WTC11 (cell line): ENCODE data around the gene TMEM217. TPM values are rescaled to one million over a fixed set of nuclear protein-coding genes. Genes with fewer than 3 reads are reported as not detected.
A peak's percentile ranks its signal among the peaks of the same experiment; 100 is the strongest.

Experiments
- ATAC-seq: fragments of 200-7000 bp; cut with Tn5 transposase; 2 replicates; pipeline ENCODE4 v1.10.0; 2021; ENCODE audit warnings: mild to moderate bottlenecking, moderate library complexity
- CTCF ChIA-PET: fragments of 300-600 bp; sonication (Branson Sonifier 250); formaldehyde crosslinking; loops from one replicate; lab custom pipeline; 2021; ENCODE audit warnings: antibody characterized with exemption; lab: Charles Lee
- POLR2A ChIA-PET: fragments of 350-600 bp; sonication (Branson Sonifier 250); formaldehyde crosslinking; loops from one replicate; lab custom pipeline; 2021; ENCODE audit warnings: antibody characterized with exemption; lab: Charles Lee
- DNase-seq: peaks from one replicate; pipeline ENCODE4 v3.0.0; 2021; ENCODE audit warnings: low spot score
- H3K27ac Mint-ChIP-seq: 2 replicates; pipeline ENCODE4 v1.8.0; 2021; ENCODE audit warnings: mixed read lengths
- H3K27me3 Mint-ChIP-seq: 2 replicates; pipeline ENCODE4 v1.8.0; 2021; ENCODE audit warnings: low read depth, mild to moderate bottlenecking, moderate library complexity, mixed read lengths
- H3K36me3 Mint-ChIP-seq: 2 replicates; pipeline ENCODE4 v1.8.0; 2021; ENCODE audit warnings: mixed read lengths
- H3K4me1 Mint-ChIP-seq: 2 replicates; pipeline ENCODE4 v1.8.0; 2022; ENCODE audit warnings: mixed read lengths
- H3K4me3 Mint-ChIP-seq: 2 replicates; pipeline ENCODE4 v1.8.0; 2021; ENCODE audit warnings: mild to moderate bottlenecking, moderate library complexity, mixed read lengths
- H3K9me3 Mint-ChIP-seq: 2 replicates; pipeline ENCODE4 v1.8.0; 2021; ENCODE audit warnings: mixed read lengths
- CTCF ChIP-seq: fragments of 200-600 bp; IDR thresholded peaks from 2 replicates; pipeline ENCODE4 v1.8.0; 2022; ENCODE audit warnings: antibody characterized with exemption
- FOXJ3 ChIP-seq: sonication (generic); formaldehyde crosslinking; IDR thresholded peaks from 2 replicates; pipeline ENCODE4 v1.9.0; 2021; ENCODE audit warnings: missing genetic modification reagents, mild to moderate bottlenecking, borderline replicate concordance
- FOXP1 ChIP-seq: sonication (generic); formaldehyde crosslinking; IDR thresholded peaks from 2 replicates; pipeline ENCODE4 v1.8.0; 2022; ENCODE audit warnings: missing genetic modification reagents, mild to moderate bottlenecking, moderate library complexity, borderline replicate concordance
- GABPB1 ChIP-seq: sonication (generic); formaldehyde crosslinking; IDR thresholded peaks from 2 replicates; pipeline ENCODE4 v1.8.1; 2023; ENCODE audit warnings: mild to moderate bottlenecking, missing genetic modification reagents
- HMGA2 ChIP-seq: fragments of 250-450 bp; sonication (Bioruptor Pico); IDR thresholded peaks from 2 replicates; pipeline ENCODE4 v1.4.0; 2021; ENCODE audit warnings: mild to moderate bottlenecking, moderate library complexity
- MAX ChIP-seq: sonication (generic); formaldehyde crosslinking; IDR thresholded peaks from 2 replicates; pipeline ENCODE4 v1.8.0; 2022; ENCODE audit warnings: mild to moderate bottlenecking, missing genetic modification reagents
- NR3C1 ChIP-seq: sonication (generic); formaldehyde crosslinking; conservative IDR thresholded peaks from 2 replicates; pipeline ENCODE4 v1.8.1; 2023; ENCODE audit warnings: low read depth, mild to moderate bottlenecking, missing genetic modification reagents
- OVOL2 ChIP-seq: fragments of 250-450 bp; sonication (Bioruptor Pico); IDR thresholded peaks from 2 replicates; pipeline ENCODE4 v1.9.0; 2021; ENCODE audit warnings: mild to moderate bottlenecking, borderline replicate concordance
- RORB ChIP-seq: fragments of 250-450 bp; sonication (Bioruptor Pico); IDR thresholded peaks from 2 replicates; pipeline ENCODE4 v1.9.0; 2021; ENCODE audit warnings: mild to moderate bottlenecking
- TEAD1 ChIP-seq: sonication (generic); formaldehyde crosslinking; IDR thresholded peaks from 2 replicates; pipeline ENCODE4 v1.8.0; 2022; ENCODE audit warnings: mild to moderate bottlenecking, missing genetic modification reagents
- ZNF396 ChIP-seq: fragments of 250-450 bp; sonication (Bioruptor Pico); IDR thresholded peaks from 2 replicates; pipeline ENCODE4 v1.8.0; 2021; ENCODE audit warnings: mild to moderate bottlenecking, moderate library complexity, borderline replicate concordance
- ZNF425 ChIP-seq: fragments of 250-450 bp; sonication (Bioruptor Pico); conservative IDR thresholded peaks from 2 replicates; pipeline ENCODE4 v1.9.0; 2021; ENCODE audit warnings: mild to moderate bottlenecking
- total RNA-seq: library from RNA; stranded (reverse); gene quantifications from 3 replicates; pipeline ENCODE4 v1.2.3, GENCODE V29; 2021
- TF ChIP-seq, protein P1 (sequence below): sonication (generic); formaldehyde crosslinking; IDR thresholded peaks from 2 replicates; pipeline ENCODE4 v1.8.1; 2023; ENCODE audit warnings: mild to moderate bottlenecking, missing genetic modification reagents, moderate library complexity
- TF ChIP-seq, protein P2 (sequence below): sonication (generic); formaldehyde crosslinking; IDR thresholded peaks from 2 replicates; pipeline ENCODE4 v1.8.1; 2022; ENCODE audit warnings: mild to moderate bottlenecking, missing genetic modification reagents, moderate library complexity, borderline replicate concordance
- TF ChIP-seq, protein P3 (sequence below): fragments of 250-450 bp; sonication (Bioruptor Pico); IDR thresholded peaks from 2 replicates; pipeline ENCODE4 v1.9.0; 2021; ENCODE audit warnings: mild to moderate bottlenecking
- TF ChIP-seq, protein P4 (sequence below): sonication (generic); formaldehyde crosslinking; IDR thresholded peaks from 2 replicates; pipeline ENCODE4 v1.8.0; 2022; ENCODE audit warnings: mild to moderate bottlenecking, missing genetic modification reagents

TMEM217 gene
- total RNA-seq, 1 experiment from 2014 or later = 0.61 TPM

DNA sequence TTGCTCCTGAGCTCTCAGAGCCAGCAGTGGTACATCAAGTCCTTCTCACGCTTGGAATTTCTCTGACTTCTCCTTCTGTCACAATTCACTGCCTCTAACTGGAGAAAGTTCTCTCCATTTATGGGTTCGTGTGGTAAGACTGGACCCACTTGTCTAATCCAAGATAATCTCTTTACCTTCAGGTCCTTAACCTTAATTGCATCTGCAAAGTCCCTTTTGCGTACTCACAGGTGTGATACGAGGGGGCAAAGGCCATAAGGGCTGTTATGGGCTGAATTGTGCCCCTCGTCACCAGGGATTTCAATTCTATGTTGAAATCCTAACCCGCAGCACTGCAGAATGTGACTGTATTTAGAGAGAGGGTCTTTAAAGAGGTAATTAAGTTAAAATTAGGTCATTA lies 27.8 kb downstream of the TMEM217 start:
- TF ChIP-seq FOXJ3 (CRISPR knock-in tag) (no peak), GABPB1 (CRISPR knock-in tag) (no peak), NR3C1 (CRISPR knock-in tag) (no peak), MAX (CRISPR knock-in tag) (no peak), OVOL2 (CRISPR knock-in tag) (no peak), ZNF396 (CRISPR knock-in tag) (no peak), ZNF425 (CRISPR knock-in tag) (no peak), RORB (CRISPR knock-in tag) (no peak), HMGA2 (CRISPR knock-in tag) (no peak), TEAD1 (CRISPR knock-in tag) (no peak), FOXP1 (no peak)
- TF ChIP-seq, protein P1, sequence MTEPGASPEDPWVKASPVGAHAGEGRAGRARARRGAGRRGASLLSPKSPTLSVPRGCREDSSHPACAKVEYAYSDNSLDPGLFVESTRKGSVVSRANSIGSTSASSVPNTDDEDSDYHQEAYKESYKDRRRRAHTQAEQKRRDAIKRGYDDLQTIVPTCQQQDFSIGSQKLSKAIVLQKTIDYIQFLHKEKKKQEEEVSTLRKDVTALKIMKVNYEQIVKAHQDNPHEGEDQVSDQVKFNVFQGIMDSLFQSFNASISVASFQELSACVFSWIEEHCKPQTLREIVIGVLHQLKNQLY = no peak
- TF ChIP-seq, protein P2, sequence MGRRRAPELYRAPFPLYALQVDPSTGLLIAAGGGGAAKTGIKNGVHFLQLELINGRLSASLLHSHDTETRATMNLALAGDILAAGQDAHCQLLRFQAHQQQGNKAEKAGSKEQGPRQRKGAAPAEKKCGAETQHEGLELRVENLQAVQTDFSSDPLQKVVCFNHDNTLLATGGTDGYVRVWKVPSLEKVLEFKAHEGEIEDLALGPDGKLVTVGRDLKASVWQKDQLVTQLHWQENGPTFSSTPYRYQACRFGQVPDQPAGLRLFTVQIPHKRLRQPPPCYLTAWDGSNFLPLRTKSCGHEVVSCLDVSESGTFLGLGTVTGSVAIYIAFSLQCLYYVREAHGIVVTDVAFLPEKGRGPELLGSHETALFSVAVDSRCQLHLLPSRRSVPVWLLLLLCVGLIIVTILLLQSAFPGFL = no peak
- TF ChIP-seq, protein P3, sequence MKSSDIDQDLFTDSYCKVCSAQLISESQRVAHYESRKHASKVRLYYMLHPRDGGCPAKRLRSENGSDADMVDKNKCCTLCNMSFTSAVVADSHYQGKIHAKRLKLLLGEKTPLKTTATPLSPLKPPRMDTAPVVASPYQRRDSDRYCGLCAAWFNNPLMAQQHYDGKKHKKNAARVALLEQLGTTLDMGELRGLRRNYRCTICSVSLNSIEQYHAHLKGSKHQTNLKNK = no peak
- TF ChIP-seq, all 79 proteins: peak for 0
- no peak overlapping the region for H3K4me3 Mint-ChIP-seq
- H3K4me1 Mint-ChIP-seq = peaks cover 9% of the 10 kb centered on the region; the same call in 1 of the 2 replicates
- H3K9me3 Mint-ChIP-seq = peaks cover 5% of the 10 kb centered on the region
- H3K27ac Mint-ChIP-seq = no peak overlapping the region
- ATAC-seq = no peak
- no peak for DNase-seq
- H3K36me3 Mint-ChIP-seq = no peaks in the 10 kb centered on the region; the same call in 1 of the 2 replicates
- no peaks in the 10 kb centered on the region for H3K27me3 Mint-ChIP-seq
- CTCF ChIA-PET = no interaction called here
- POLR2A ChIA-PET = no interaction called here

DNA sequence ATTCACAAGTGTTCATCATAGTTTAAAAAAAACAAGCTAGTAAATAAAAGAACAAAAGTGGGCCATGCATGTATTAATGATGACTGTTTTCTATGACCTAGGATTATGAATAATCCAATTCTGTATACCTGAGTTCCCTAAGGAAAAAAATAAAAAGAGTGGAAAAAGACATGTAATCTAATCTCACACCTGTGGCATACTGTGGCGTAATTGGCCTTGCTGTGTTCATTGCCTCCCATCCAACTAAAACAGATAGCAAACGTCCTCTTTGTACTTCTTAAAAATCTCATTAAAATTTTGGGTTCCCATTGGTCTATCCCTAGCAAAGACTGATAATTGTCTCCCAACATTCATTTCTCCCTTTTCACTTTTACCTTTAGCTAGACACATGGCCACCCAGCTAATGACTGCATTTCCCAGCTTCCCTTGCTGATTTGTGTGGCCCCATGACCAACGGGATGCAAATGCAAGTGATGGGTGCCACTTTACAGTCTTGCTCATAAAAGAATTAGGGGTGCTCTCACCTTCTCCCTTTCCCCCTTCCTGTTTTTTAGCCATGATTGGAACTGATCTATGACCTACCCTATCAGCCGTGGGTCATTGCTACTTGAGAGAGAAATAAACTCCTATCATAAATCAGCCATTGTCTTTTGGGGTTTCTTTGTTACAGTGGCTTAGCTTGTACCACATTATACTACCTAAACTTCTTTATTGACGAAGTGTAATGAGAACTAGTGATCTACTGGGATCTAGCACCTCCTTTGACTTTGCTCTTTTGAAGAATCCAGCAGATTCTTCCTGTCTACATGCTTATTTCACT lies 32.4 kb downstream of the TMEM217 start:
- no peaks in the 10 kb centered on the region for H3K9me3 Mint-ChIP-seq
- H3K36me3 Mint-ChIP-seq = no peaks in the 10 kb centered on the region; the same call in 1 of the 2 replicates
- POLR2A ChIA-PET = interaction anchor here (0.6 kb wide), 1 partner anchor 41 kb away, joined by 9 read pairs; no protein-coding TSS in a partner anchor
- no peak for TF ChIP-seq CTCF
- TF ChIP-seq, protein P4, sequence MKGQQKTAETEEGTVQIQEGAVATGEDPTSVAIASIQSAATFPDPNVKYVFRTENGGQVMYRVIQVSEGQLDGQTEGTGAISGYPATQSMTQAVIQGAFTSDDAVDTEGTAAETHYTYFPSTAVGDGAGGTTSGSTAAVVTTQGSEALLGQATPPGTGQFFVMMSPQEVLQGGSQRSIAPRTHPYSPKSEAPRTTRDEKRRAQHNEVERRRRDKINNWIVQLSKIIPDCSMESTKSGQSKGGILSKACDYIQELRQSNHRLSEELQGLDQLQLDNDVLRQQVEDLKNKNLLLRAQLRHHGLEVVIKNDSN (CRISPR knock-in tag) = peak; percentile 52; the same call in 1 of the 2 replicates
- CTCF ChIA-PET = interaction anchor here (0.6 to 1.6 kb wide), 3 partner anchors 15 to 196 kb away, joined by 3 to 5 read pairs (median 4); no protein-coding TSS in a partner anchor
- no peak overlapping the region for H3K27ac Mint-ChIP-seq
- no peaks in the 10 kb centered on the region for H3K27me3 Mint-ChIP-seq
- DNase-seq (no peak), ATAC-seq (no peak)
- H3K4me1 Mint-ChIP-seq = peaks cover 19% of the 10 kb centered on the region
- H3K4me3 Mint-ChIP-seq = no peak overlapping the region
